ENCODE results near the gene ALPK1. TPM values are rescaled to one million over a fixed set of nuclear protein-coding genes. Genes with fewer than 3 reads are reported as not detected.
A peak's percentile ranks its signal among the peaks of the same experiment; 100 is the strongest.

ALPK1 gene
- total RNA-seq, 6 experiments from 2014 or later = 5.8 to 9.0 (median 7.8) TPM

GRCh38 chr4:112377594-112378242, 80.5 kb downstream of the ALPK1 start:
- no peak for DNase-seq
- Mint-ChIP-seq H3K4me1 (ENCODE audit: low read depth) (peaks cover 23% of the 10 kb centered on the region), H3K9me3 (no peaks in the 10 kb centered on the region), H3K27me3 (ENCODE audit: insufficient read depth) (no peaks in the 10 kb centered on the region), H3K27ac (no peak overlapping the region), H3K4me3 (no peak overlapping the region), H3K36me3 (ENCODE audit: low read depth) (0 out of 2 replicates have a peak, but pooled peaks cover 4% of the 10 kb centered on the region)
- no peak for TF ChIP-seq CTCF (IDR thresholded peaks at IDR 0.05)

GRCh38 chr4:112378243-112378620, 81.1 kb downstream of the ALPK1 start:
- Mint-ChIP-seq H3K4me1 (ENCODE audit: low read depth) (peaks cover 23% of the 10 kb centered on the region), H3K27me3 (ENCODE audit: insufficient read depth) (no peaks in the 10 kb centered on the region), H3K4me3 (no peak overlapping the region), H3K27ac (no peak overlapping the region), H3K9me3 (no peaks in the 10 kb centered on the region), H3K36me3 (ENCODE audit: low read depth) (0 out of 2 replicates have a peak, but pooled peaks cover 4% of the 10 kb centered on the region)
- DNase-seq = no peak
- no peak for TF ChIP-seq CTCF (IDR thresholded peaks at IDR 0.05)

GRCh38 chr4:112378858-112379257, 81.7 kb downstream of the ALPK1 start:
- no peak for TF ChIP-seq CTCF (IDR thresholded peaks at IDR 0.05)
- Mint-ChIP-seq H3K27me3 (ENCODE audit: insufficient read depth) (no peaks in the 10 kb centered on the region), H3K36me3 (ENCODE audit: low read depth) (0 out of 2 replicates have a peak, but pooled peaks cover 4% of the 10 kb centered on the region), H3K9me3 (no peaks in the 10 kb centered on the region), H3K4me3 (no peak overlapping the region), H3K27ac (peak overlapping the region; percentile 27; the same call in 1 of the 2 replicates), H3K4me1 (ENCODE audit: low read depth) (peaks cover 23% of the 10 kb centered on the region)
- DNase-seq = peak; percentile 18

- H3K27me3 Mint-ChIP-seq (ENCODE audit: insufficient read depth) = no peaks in the 10 kb centered on the region
- 0 out of 2 replicates have a peak overlapping the region, but pooled peaks have one; percentile 27 for H3K27ac Mint-ChIP-seq
- no peak for TF ChIP-seq CTCF (IDR thresholded peaks at IDR 0.05)
- no peaks in the 10 kb centered on the region for H3K9me3 Mint-ChIP-seq
- H3K4me1 Mint-ChIP-seq (ENCODE audit: low read depth) = peaks cover 23% of the 10 kb centered on the region
- no peak for DNase-seq
- H3K4me3 Mint-ChIP-seq = no peak overlapping the region
- H3K36me3 Mint-ChIP-seq (ENCODE audit: low read depth) = 0 out of 2 replicates have a peak, but pooled peaks cover 4% of the 10 kb centered on the region
These were observed 82.1 kb downstream of the ALPK1 start for GRCh38 chr4:112379306-112379705.

GRCh38 chr4:112381996-112382692, 85.0 kb downstream of the ALPK1 start:
- Mint-ChIP-seq H3K4me3 (no peak overlapping the region), H3K27me3 (ENCODE audit: insufficient read depth) (no peaks in the 10 kb centered on the region), H3K9me3 (no peaks in the 10 kb centered on the region), H3K36me3 (ENCODE audit: low read depth) (0 out of 2 replicates have a peak, but pooled peaks cover 4% of the 10 kb centered on the region), H3K27ac (no peak overlapping the region), H3K4me1 (ENCODE audit: low read depth) (peaks cover 23% of the 10 kb centered on the region)
- DNase-seq = no peak
- no peak for TF ChIP-seq CTCF (IDR thresholded peaks at IDR 0.05)

All from HFFc6 (cell line).